ENCODE measurements around the gene RGSL1. TPM values are rescaled to one million over a fixed set of nuclear protein-coding genes. Genes with fewer than 3 reads are reported as not detected.

Gene RGSL1
- total and polyA plus RNA-seq, 9 of the 15 experiments (the other 6 are each of a cell fraction or from before 2014, with no cell fraction given), result 0.03 TPM; not detected in 8

GRCh38 chr1:182588500-182589396 lies 138.8 kb downstream of the RGSL1 start, which contains the start of gene RNASEL (continued):
- TF ChIP-seq RBBP5 (IDR thresholded peaks at IDR 0.05; ENCODE audit: borderline replicate concordance, insufficient read depth, low read length, poor library complexity, severe bottlenecking), result peak; percentile 72
- no peak for TF ChIP-seq PYGO2 (tag; IDR thresholded peaks at IDR 0.05)
- no peak for TF ChIP-seq ZNF431 (CRISPR knock-in tag; IDR thresholded peaks at IDR 0.05)
- no peak for TF ChIP-seq ZFPM2 (CRISPR knock-in tag; IDR thresholded peaks at IDR 0.05)
- no peak for TF ChIP-seq KAT7 (CRISPR knock-in tag; IDR thresholded peaks at IDR 0.05; ENCODE audit: borderline replicate concordance)
- peak; percentile 29; the same call in 1 of the 2 replicates for TF ChIP-seq MAFK (IDR thresholded peaks at IDR 0.05; ENCODE audit: low read length)
- TF ChIP-seq POLR2AphosphoS2 (IDR thresholded peaks at IDR 0.05; ENCODE audit: low read length), result no peak
- no peak for TF ChIP-seq ZNF212 (CRISPR knock-in tag; IDR thresholded peaks at IDR 0.05)
- no peak for TF ChIP-seq RBM25 (IDR thresholded peaks at IDR 0.05; ENCODE audit: low read depth, low read length, severe bottlenecking)
- TF ChIP-seq NFE2 (IDR thresholded peaks at IDR 0.05; ENCODE audit: low read depth), result peak; percentile 87
- no peak for TF ChIP-seq ZNF197 (CRISPR knock-in tag; IDR thresholded peaks at IDR 0.05; ENCODE audit: low read depth)
- no peak; the same call in 1 of the 2 replicates for TF ChIP-seq ZKSCAN8 (CRISPR knock-in tag; IDR thresholded peaks at IDR 0.05)
- no peak for TF ChIP-seq XRCC4 (IDR thresholded peaks at IDR 0.05; ENCODE audit: extremely low read depth, insufficient read depth, insufficient read length)
- TF ChIP-seq ZNF592 (IDR thresholded peaks at IDR 0.05), result no peak
- TF ChIP-seq ZNF143 (CRISPR knock-in tag; IDR thresholded peaks at IDR 0.05), result peak; percentile 9; the same call in 1 of the 2 replicates
- TF ChIP-seq TBP (optimal IDR thresholded peaks at IDR 0.05; ENCODE audit: low read depth, low read length), result peak; percentile 60
- 0 out of 2 replicates have a peak, but pooled peaks have one; percentile 22 for TF ChIP-seq ZNF134 (CRISPR knock-in tag; conservative IDR thresholded peaks at IDR 0.05)
- TF ChIP-seq AFF1 (IDR thresholded peaks at IDR 0.05; ENCODE audit: low read depth in 1 of 2, partially characterized antibody in 2 of 2), result peak in 1 of 2 experiments; percentile 74
- TF ChIP-seq HDGF (IDR thresholded peaks at IDR 0.05), result 0 out of 2 replicates have a peak, but pooled peaks have one; percentile 18
- 0 out of 2 replicates have a peak, but pooled peaks have one; percentile 11 for TF ChIP-seq KLF1 (tag; IDR thresholded peaks at IDR 0.05)
- TF ChIP-seq NFRKB (IDR thresholded peaks at IDR 0.05; ENCODE audit: low read depth), result peak; percentile 56; the same call in 1 of the 2 replicates
